Measurements from ENCODE around the gene DBN1.

DBN1 gene

DNA sequence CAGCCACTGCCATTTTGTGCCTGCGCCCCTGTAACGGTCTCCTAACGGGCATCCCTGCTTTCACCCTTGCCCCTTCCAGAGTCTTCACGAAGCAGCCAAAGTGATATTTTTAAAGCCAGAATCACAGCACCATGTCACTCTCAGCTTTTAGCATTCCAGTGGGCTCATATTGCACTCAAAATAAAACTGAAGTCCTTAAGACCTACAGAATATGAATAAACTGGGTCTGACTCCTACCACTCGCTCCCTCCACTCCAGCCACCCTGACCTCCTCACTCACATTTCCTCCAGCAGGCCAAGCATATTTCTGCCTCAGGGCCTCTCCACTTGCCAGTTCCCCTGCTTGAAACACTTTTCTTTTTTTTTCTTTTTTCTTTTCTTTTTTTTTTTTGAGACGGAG is 26.4 kb upstream of the DBN1 start:
- H3K9me3 ChIP-seq: no peaks in the 10 kb centered on the region
- no peak overlapping the region for H3K4me3 ChIP-seq
- in situ Hi-C loops (cut with MboI; ENCODE audit: low sequenced_read_pairs): no loop called here
- peaks cover 24% of the 10 kb centered on the region for H3K4me1 ChIP-seq
- H3K27me3 ChIP-seq (ENCODE audit: low read depth): no peaks in the 10 kb centered on the region
- peaks cover 14% of the 10 kb centered on the region for H3K36me3 ChIP-seq (replicated peaks)
- DNase-seq (ENCODE audit: low spot score in 2 of 2): no peak

DNA sequence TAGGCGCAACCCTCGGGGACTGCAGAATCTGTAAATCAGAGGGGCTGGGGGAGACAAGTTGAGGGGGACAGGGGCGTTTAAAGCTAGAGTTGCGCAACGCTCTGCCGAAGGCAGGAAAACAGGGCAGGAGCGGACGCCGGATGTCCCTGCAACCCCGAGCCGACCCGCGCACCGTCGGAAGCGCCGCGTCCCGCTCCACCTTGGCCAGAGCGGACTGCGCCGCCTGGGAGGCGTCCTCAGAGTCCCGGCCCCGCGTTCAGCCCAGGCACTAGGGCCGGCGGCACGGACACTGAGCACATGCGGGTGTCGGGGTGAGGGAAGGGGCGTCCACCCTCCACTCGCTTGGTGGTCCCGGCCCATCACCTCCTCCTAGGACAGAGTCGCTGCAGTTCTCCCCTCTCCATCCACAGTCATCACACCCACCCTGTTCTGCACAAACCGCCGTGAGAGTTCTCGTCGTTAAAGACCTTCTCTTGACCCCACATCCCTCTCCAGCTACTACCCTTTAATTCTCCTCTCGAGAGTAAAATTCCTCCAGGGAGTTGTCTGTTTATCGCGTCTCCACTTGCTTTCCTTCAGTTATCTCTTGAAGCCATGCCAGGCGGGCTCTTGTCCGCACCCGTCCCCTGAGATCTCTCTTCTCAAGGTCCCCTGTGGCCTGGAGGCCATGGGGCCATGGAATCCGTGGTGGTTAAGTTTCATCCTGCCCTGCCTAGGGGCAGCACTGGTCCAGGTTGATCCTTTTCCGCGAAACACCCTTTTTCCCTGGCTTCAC is 24.8 kb upstream of the DBN1 start:
- no peaks in the 10 kb centered on the region for H3K27me3 ChIP-seq (ENCODE audit: low read depth)
- H3K9me3 ChIP-seq: no peaks in the 10 kb centered on the region
- in situ Hi-C loops (cut with MboI; ENCODE audit: low sequenced_read_pairs): no loop called here
- peak in 1 of 2 experiments; percentile 47 for DNase-seq (ENCODE audit: low spot score in 2 of 2)
- H3K36me3 ChIP-seq (replicated peaks): peaks cover 22% of the 10 kb centered on the region
- peak overlapping the region; percentile 71 for H3K4me3 ChIP-seq
- peaks cover 25% of the 10 kb centered on the region for H3K4me1 ChIP-seq

DNA sequence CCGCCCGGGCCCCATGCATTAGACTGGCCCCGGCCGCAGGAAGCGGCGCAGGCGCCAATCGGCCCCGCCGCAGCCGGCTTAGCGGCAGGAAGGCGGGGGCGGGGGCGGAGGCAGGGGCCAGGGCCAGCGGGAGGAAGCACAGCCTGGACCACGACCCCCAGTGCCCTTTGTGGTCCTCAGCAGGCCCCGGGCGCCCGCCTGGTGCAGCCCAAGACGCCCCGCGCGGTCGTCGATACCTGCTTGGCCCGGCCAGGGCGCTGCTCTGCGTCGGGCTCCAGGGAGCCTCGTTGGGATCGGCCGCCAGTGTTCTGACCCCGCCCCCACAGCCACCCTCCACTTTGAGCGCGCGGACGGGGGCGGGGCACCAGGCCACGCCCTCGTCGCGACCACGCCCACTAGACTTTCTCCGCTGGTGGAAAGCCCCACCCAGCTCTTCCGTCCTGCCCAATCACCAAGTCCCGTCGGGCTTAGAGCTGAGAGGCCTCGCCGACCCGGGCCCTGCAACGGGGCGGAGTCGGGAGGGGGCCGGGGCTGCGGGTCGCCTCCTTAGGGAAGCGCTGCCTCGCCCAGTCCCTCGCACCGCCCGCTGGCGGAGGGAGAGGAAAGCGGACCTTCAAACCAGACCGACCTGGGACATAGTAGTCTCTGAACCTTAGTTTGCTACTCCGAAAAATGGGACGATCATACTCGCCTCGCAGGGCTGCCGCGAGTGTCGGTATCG is 24.0 kb upstream of the DBN1 start, which contains the start of gene PDLIM7:
TSS of gene PDLIM7 (minus strand) at position 313 of the 721 bp plus-strand sequence. CDS start 1,092 bp downstream, outside the sequence.
- no peaks in the 10 kb centered on the region for H3K27me3 ChIP-seq (ENCODE audit: low read depth)
- in situ Hi-C loops (cut with MboI; ENCODE audit: low sequenced_read_pairs): no loop called here
- H3K36me3 ChIP-seq (replicated peaks): peaks cover 28% of the 10 kb centered on the region
- no peaks in the 10 kb centered on the region for H3K9me3 ChIP-seq
- peak within 1 kb of the TSS; percentile 71 for H3K4me3 ChIP-seq
- H3K4me1 ChIP-seq: peaks cover 25% of the 10 kb centered on the region
- peak; percentile 93 to 97 for DNase-seq (ENCODE audit: low spot score in 2 of 2)

DNA sequence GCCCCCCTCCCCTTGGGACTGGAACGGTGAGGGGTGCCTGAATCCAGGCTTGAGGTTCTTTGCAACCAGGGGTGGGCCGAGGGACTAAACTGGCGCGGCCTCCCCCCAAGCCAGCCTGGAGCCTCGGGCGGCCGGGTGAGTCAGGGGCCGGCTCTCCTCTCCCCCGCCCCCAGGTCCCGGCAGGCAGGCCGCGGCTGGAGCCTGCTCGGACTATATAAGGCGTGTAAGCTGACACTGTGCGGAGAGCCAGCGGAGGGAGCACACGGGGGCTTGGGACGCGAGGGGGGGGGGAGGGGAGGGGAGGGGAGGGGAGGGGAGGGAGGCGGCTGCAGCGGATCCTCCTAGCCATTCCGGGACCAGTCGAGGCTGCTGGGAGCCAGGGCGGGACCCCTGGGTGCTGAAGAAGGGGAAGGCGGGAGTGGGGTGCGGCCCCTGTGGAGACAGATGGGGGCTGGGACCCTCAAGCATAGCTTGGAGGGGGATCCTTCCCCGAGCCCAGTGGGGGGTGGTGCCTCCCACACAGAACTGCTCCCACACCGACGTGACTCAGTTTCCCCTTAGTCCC is 23.4 kb upstream of the DBN1 start:
- no peaks in the 10 kb centered on the region for H3K27me3 ChIP-seq (ENCODE audit: low read depth)
- in situ Hi-C loops (cut with MboI; ENCODE audit: low sequenced_read_pairs): no loop called here
- DNase-seq (ENCODE audit: low spot score in 2 of 2): peak; percentile 89 to 91
- H3K36me3 ChIP-seq (replicated peaks): peaks cover 33% of the 10 kb centered on the region
- H3K9me3 ChIP-seq: no peaks in the 10 kb centered on the region
- peak overlapping the region; percentile 71 for H3K4me3 ChIP-seq
- peaks cover 25% of the 10 kb centered on the region for H3K4me1 ChIP-seq

DNA sequence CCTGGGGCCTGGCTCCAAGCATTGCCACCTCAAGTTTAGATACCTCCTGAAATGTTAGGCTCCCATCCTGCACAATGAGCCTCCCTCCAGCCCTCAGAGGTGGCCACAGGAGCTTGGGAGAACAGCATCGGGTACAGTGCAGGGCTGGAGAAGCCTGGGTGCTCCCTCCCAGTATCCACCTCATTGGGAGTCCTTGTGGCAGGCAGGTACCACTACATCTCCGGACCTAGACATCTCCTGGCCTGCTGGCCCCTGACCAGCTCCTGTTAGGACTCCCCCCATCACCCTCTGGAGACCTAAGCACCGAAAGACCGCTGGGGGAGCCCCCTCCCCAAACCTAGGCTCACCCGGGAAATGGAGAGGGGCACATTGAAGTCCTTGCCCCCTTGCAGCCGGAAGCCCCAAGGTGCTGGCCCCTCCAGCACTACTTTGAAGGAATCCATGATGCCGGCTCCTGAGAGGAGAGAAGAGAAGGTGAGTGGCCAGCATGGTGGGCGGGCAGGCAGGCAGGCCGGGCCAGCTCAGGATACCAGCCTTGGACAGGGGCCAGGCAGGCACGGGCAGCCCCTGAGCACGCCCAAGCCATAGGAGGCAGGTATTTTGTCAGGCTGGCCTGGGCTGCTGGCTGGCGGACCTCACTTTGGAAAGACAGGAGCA is 22.8 kb upstream of the DBN1 start:
- in situ Hi-C loops (cut with MboI; ENCODE audit: low sequenced_read_pairs): no loop called here
- Histone ChIP-seq H3K27me3 (ENCODE audit: low read depth) (no peaks in the 10 kb centered on the region), H3K4me3 (peak overlapping the region; percentile 71), H3K4me1 (peaks cover 25% of the 10 kb centered on the region), H3K36me3 (replicated peaks) (peaks cover 38% of the 10 kb centered on the region), H3K9me3 (no peaks in the 10 kb centered on the region)
- peak in 1 of 2 experiments; percentile 60 for DNase-seq (ENCODE audit: low spot score in 2 of 2)

DNA sequence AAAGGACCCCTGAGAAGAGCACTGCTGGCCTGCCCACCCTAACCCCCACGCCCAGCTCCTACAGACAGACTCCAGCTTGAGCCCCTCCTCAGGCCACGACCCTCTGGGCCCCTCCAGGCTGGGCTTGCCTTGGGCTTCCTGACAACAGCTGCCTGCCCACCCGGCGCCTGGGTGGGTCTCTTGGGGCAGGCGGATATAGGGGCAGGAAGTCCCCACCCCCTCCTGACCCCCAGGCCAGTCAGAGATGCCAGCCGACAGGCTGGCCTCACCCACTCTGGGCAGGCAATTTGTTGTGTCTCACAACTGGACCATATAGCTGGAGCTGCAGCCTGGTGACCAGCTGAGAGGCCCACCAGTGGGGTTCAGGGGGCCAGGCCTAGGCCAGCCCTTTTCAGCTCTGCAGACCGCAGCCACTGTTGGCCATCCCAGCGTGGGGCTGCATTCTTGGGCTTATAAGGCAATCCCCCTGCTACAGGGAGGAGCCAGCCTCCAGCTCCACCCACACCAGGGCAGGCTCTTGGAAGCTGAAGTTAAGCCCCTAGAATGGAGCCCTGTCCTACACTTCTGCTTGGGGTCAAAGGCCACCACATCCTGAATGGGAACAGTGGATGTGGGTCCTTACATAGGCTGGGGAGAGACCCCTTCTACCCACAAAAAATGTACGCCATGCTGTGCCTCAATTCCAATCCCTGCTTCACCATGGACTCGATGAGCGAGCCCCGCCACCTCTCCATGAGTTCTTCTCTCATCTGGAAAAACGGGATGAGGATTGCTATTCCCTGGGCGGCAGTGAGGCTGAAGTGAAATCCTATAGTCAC is 22.0 kb upstream of the DBN1 start:
- peak overlapping the region; percentile 71 for H3K4me3 ChIP-seq
- in situ Hi-C loops (cut with MboI; ENCODE audit: low sequenced_read_pairs): no loop called here
- H3K9me3 ChIP-seq: no peaks in the 10 kb centered on the region
- H3K27me3 ChIP-seq (ENCODE audit: low read depth): no peaks in the 10 kb centered on the region
- DNase-seq (ENCODE audit: low spot score in 2 of 2): peak in 1 of 2 experiments; percentile 77
- peaks cover 25% of the 10 kb centered on the region for H3K4me1 ChIP-seq
- H3K36me3 ChIP-seq (replicated peaks): peaks cover 45% of the 10 kb centered on the region

DNA sequence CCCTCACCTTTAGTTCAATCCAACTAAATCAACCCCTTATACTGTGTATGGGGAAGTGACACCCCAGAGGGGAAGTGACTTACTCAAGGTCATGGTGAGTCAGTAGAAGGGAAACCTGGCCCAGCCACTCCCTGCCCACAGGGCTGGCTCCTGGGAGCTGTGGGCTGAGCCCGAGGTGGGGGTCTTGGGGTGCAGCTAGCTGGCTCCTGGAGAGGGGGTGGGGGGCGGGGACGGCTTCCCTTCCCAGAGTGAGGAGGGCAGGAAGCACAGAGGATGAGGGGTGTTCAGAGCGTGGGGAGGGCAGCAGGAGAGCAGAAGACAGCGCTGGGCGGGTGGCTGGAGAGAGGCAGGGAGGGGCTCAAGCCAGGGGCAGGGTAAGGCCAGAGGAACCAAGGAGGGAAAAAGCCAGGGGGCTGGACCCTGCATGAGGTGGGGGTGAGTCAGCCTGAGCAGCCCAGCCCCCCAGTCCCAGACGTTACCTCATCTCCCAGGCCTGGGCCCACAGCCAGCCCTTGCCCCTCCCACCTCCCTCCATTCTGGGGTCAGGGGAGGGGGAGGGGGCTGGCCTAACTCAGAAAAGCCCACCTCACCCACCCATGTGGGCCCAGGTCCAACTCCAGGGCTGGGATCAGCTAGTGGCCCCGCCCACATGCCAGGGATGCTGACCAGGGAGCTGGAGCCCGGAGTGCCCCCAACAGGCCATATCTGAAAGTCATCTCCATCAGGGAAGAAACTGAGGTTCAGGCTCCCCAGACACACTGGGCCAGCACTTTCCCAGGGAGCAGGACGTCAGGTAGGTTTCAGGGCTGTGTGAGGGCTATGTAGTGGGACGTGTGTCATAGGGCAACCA is 21.1 kb upstream of the DBN1 start:
- peaks cover 52% of the 10 kb centered on the region for H3K36me3 ChIP-seq (replicated peaks)
- H3K9me3 ChIP-seq: no peaks in the 10 kb centered on the region
- peaks cover 25% of the 10 kb centered on the region for H3K4me1 ChIP-seq
- H3K27me3 ChIP-seq (ENCODE audit: low read depth): no peaks in the 10 kb centered on the region
- peak in 1 of 2 experiments; percentile 58 for DNase-seq (ENCODE audit: low spot score in 2 of 2)
- H3K4me3 ChIP-seq: no peak overlapping the region
- in situ Hi-C loops (cut with MboI; ENCODE audit: low sequenced_read_pairs): no loop called here

DNA sequence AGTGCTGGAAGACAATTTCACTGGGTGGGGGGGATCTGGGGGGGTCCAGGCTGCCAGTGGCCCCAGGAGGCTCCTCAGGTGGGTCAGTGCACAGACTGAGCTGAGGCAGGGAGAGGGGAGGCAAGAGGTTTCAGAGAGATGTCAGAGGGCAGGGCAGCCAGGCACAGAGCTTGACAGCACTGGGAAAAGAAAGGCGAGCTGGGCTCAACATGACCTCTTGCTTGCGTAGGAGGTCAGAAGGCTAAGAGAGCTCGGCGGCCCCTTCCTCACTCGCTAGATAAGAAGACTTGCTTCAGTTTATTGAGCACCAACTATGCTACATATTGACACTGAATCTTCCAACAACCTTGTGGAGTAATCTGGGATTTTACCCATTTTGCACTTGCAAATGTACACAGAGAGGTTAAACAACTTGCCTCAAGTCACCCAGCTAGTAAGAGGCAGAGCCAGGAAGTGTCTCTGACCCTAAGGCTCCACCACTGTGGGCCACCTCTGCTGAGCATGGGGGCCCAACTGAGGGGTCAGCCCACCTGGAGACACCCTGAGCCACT is 20.4 kb upstream of the DBN1 start:
- in situ Hi-C loops (cut with MboI; ENCODE audit: low sequenced_read_pairs): no loop called here
- Histone ChIP-seq H3K27me3 (ENCODE audit: low read depth) (no peaks in the 10 kb centered on the region), H3K36me3 (replicated peaks) (peaks cover 59% of the 10 kb centered on the region), H3K4me1 (peaks cover 25% of the 10 kb centered on the region), H3K4me3 (no peak overlapping the region), H3K9me3 (no peaks in the 10 kb centered on the region)
- no peak for DNase-seq (ENCODE audit: low spot score in 2 of 2)

DNA sequence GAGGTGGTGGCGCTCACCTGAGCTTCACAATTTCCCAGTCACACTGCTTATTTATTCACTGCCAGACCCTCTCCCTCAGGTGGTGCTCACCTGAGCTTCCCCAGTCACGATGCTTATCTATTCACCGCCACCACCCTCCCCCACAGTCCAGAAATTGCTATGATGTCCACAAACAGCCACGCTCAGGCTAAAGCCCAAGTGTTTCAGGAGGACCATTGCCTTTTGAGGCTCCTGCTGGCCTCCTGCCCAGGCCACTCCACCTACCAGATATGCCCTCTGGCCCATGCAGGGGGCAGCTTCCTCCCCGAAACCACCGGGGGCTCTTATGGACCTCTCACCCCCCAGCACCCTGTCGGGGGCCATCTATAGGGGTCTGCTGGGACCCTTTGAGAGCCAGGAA is 19.4 kb upstream of the DBN1 start:
- no peak overlapping the region for H3K4me3 ChIP-seq

DNA sequence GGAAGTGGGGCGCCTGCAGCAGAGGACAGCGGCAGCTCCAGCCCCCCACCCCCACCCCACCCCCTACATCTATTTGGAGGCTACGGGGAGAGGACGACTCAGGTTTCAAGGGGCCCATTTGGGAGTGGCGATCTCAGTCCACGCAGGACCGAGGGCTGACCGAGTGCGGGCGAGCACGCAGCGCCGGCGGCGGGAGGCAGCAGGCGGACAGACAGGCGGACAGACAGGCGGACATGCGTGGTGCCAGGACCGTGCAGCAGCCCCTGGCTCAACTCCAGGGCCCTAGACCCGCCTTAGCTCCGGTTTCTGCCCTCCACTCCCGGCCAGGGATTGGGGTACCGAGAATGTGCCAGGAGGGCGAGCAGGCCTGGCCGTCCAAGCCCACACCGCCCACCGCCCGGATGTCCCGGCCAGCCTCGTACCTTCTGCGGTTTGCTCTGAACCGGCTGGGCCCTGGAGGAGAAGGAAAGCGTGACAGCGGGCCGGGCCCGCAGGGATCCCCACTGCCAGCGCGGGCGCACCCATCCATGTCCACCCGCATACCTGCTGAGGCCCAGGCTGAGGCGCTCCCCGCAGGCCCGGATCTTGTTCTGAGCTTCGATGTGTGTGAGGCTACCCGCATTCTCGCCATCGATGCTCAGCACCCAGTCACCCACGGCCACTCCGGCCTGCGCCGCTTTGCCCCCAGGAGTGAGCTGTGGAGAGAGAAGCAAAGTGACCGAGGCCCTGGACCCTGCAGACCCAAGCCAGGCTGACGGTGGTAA is 18.7 kb upstream of the DBN1 start:
- no peak for DNase-seq (ENCODE audit: low spot score in 2 of 2)
- no peaks in the 10 kb centered on the region for H3K9me3 ChIP-seq
- H3K36me3 ChIP-seq (replicated peaks): peaks cover 76% of the 10 kb centered on the region
- H3K27me3 ChIP-seq (ENCODE audit: low read depth): no peaks in the 10 kb centered on the region
- no peak overlapping the region for H3K4me3 ChIP-seq
- in situ Hi-C loops (cut with MboI; ENCODE audit: low sequenced_read_pairs): no loop called here
- H3K4me1 ChIP-seq: peaks cover 18% of the 10 kb centered on the region

More for the DNA sequence above, 19.4 kb upstream of the DBN1 start:
- Histone ChIP-seq H3K36me3 (replicated peaks) (peaks cover 70% of the 10 kb centered on the region), H3K27me3 (ENCODE audit: low read depth) (no peaks in the 10 kb centered on the region), H3K9me3 (no peaks in the 10 kb centered on the region), H3K4me1 (peaks cover 19% of the 10 kb centered on the region)
- in situ Hi-C loops (cut with MboI; ENCODE audit: low sequenced_read_pairs): no loop called here
- no peak for DNase-seq (ENCODE audit: low spot score in 2 of 2)

DNA sequence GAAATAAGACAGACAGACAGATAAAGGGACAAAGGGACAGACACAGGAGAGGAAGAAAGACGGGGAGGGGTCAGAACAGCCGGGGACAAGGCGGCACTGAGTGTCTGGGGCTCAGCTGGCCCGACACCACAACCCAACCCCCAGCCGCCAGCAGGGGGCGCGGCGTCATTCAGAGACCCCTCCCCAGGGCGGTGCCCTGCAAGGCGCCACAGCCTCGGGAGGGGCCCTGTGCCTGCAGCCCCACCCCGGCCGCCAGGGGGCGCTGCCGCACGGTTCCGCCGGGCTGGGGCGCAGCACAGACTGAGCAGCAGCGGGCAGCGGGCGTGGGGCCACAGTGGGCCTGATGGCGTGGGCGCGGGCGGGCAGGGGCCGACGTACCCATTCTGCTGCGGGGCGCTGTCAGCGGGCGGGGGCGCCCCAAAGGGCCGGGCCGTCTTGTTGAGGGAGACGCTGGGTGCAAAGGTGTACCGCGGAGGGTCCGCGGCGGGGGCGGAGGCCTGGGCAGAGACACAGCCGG is 18.1 kb upstream of the DBN1 start:
- Histone ChIP-seq H3K4me1 (peaks cover 17% of the 10 kb centered on the region), H3K4me3 (no peak overlapping the region), H3K27me3 (ENCODE audit: low read depth) (no peaks in the 10 kb centered on the region), H3K36me3 (replicated peaks) (peaks cover 79% of the 10 kb centered on the region), H3K9me3 (no peaks in the 10 kb centered on the region)
- in situ Hi-C loops (cut with MboI; ENCODE audit: low sequenced_read_pairs): no loop called here
- peak in 1 of 2 experiments; percentile 74 for DNase-seq (ENCODE audit: low spot score in 2 of 2)

Measured in HAP-1 (cell line).